Neural cell (in vitro differentiated cells): ENCODE measurements around the gene TSSC4. TPM values are rescaled to one million over a fixed set of nuclear protein-coding genes. Genes with fewer than 3 reads are reported as not detected.

Experiments used
- H2AFZ ChIP-seq: fragments of 200-600, 300-800 bp; sonication (generic), shearing (Covaris generic); 2 replicates; pipeline ENCODE4 v1.6.0; 2014; ENCODE audit warnings: low read depth, mild to moderate bottlenecking, antibody characterized with exemption, low read length, moderate library complexity
- H3F3A ChIP-seq: fragments of 200-600 bp; shearing (Covaris generic); 2 replicates; pipeline ENCODE4 v1.6.1; 2016; ENCODE audit warnings: mild to moderate bottlenecking, moderate library complexity, mixed read lengths, antibody characterized with exemption, low read length; ENCODE audit not compliant: insufficient read depth, poor library complexity, severe bottlenecking
- H3K27ac ChIP-seq: fragments of 200-600, 300-800 bp; sonication (generic), shearing (Covaris generic); 2 replicates; pipeline ENCODE4 v1.5.1; 2014; ENCODE audit warnings: mild to moderate bottlenecking, low read length, moderate library complexity
- H3K27me3 ChIP-seq: fragments of 300-800, 200-600 bp; sonication (generic), shearing (Covaris generic); 2 replicates; pipeline ENCODE4 v1.6.0; 2014; ENCODE audit warnings: mild to moderate bottlenecking, low read depth, low read length, moderate library complexity; ENCODE audit not compliant: insufficient read depth
- H3K36me3 ChIP-seq: fragments of 300-800, 200-600 bp; sonication (generic), shearing (Covaris generic); 2 replicates; pipeline ENCODE4 v1.5.1; 2014; ENCODE audit warnings: mild to moderate bottlenecking, antibody characterized with exemption, low read length, moderate library complexity; ENCODE audit not compliant: insufficient read depth
- H3K4me2 ChIP-seq: fragments of 300-800, 200-600 bp; sonication (generic), shearing (Covaris generic); 2 replicates; pipeline ENCODE4 v1.6.0; 2014; ENCODE audit warnings: mild to moderate bottlenecking, low read length
- H3K4me3 ChIP-seq: fragments of 300-800, 200-600 bp; sonication (generic), shearing (Covaris generic); 2 replicates; pipeline ENCODE4 v1.5.1; 2014; ENCODE audit warnings: mild to moderate bottlenecking, low read length, moderate library complexity
- H3K79me2 ChIP-seq: fragments of 200-600 bp; shearing (Covaris generic); replicated peaks from 2 replicates; pipeline ENCODE4 v1.6.0; 2014; ENCODE audit warnings: mild to moderate bottlenecking, low read length, moderate library complexity; ENCODE audit not compliant: insufficient read depth
- H3K9ac ChIP-seq: fragments of 300-800, 200-600 bp; sonication (generic), shearing (Covaris generic); 2 replicates; pipeline ENCODE4 v1.6.1; 2016; ENCODE audit warnings: mild to moderate bottlenecking, low read length, mixed read lengths
- H3K9me2 ChIP-seq: fragments of 200-600 bp; shearing (Covaris generic); 2 replicates; pipeline ENCODE4 v1.6.1; 2016; ENCODE audit warnings: mild to moderate bottlenecking, low read length, mixed read lengths; ENCODE audit not compliant: insufficient read depth
- H3K9me3 ChIP-seq: fragments of 200-600, 300-800 bp; sonication (generic), shearing (Covaris generic); 2 replicates; pipeline ENCODE4 v1.6.1; 2016; ENCODE audit warnings: mild to moderate bottlenecking, mixed run types, low read length, moderate library complexity, mixed read lengths
- H4K20me1 ChIP-seq: fragments of 200-600 bp; shearing (Covaris generic); 2 replicates; pipeline ENCODE4 v1.6.1; 2016; ENCODE audit warnings: mild to moderate bottlenecking, mixed run types; ENCODE audit not compliant: insufficient read depth
- EP300 ChIP-seq: fragments of 450-650 bp; conservative IDR thresholded peaks from 2 replicates; pipeline ENCODE4 v1.6.1; 2014; ENCODE audit warnings: antibody characterized with exemption, mild to moderate bottlenecking, moderate library complexity; ENCODE audit not compliant: poor library complexity, severe bottlenecking
- EZH2 ChIP-seq: fragments of 200-600, 300-800 bp; shearing (Covaris generic), sonication (generic); IDR thresholded peaks from 2 replicates; pipeline ENCODE4 v1.6.1; 2014; ENCODE audit warnings: antibody characterized with exemption, low read length, borderline replicate concordance, mild to moderate bottlenecking; ENCODE audit not compliant: insufficient read depth, poor library complexity, severe bottlenecking
- MXI1 ChIP-seq: fragments of 450-650 bp; conservative IDR thresholded peaks from 2 replicates; pipeline ENCODE4 v1.6.1; 2014; ENCODE audit warnings: antibody characterized with exemption, mild to moderate bottlenecking; ENCODE audit not compliant: poor library complexity, severe bottlenecking
- POLR2AphosphoS5 ChIP-seq: IDR thresholded peaks from 2 replicates; pipeline ENCODE4 v1.6.1; 2012
- RAD21 ChIP-seq: fragments of 450-650 bp; conservative IDR thresholded peaks from 2 replicates; pipeline ENCODE4 v1.6.1; 2014; ENCODE audit warnings: antibody characterized with exemption, mild to moderate bottlenecking, moderate library complexity
- SMC3 ChIP-seq: fragments of 450-650 bp; conservative IDR thresholded peaks from 2 replicates; pipeline ENCODE4 v1.6.1; 2014; ENCODE audit warnings: antibody characterized with exemption, mild to moderate bottlenecking, moderate library complexity; ENCODE audit not compliant: poor library complexity
- TAF1 ChIP-seq: IDR thresholded peaks from 2 replicates; pipeline ENCODE4 v1.6.1; 2012; ENCODE audit warnings: low read depth
- polyA plus RNA-seq: library from polyadenylated mRNA; depleted of rRNA; stranded (reverse); fragments of >200 nt; gene quantifications from 2 replicates; pipeline ENCODE4 v1.2.3, GENCODE V29; 2014
- TF ChIP-seq, protein P1 (sequence below): fragments of 450-650 bp; IDR thresholded peaks from 2 replicates; pipeline ENCODE4 v1.5.1; 2014; ENCODE audit warnings: antibody characterized with exemption, mild to moderate bottlenecking, moderate library complexity; ENCODE audit not compliant: poor library complexity, severe bottlenecking
- TF ChIP-seq, protein P2 (sequence below): IDR thresholded peaks from 2 replicates; pipeline ENCODE4 v1.6.1; 2012; ENCODE audit warnings: borderline replicate concordance

Gene TSSC4
- polyA plus RNA-seq, 1 donor from 2014 or later, result 54.3 TPM

DNA sequence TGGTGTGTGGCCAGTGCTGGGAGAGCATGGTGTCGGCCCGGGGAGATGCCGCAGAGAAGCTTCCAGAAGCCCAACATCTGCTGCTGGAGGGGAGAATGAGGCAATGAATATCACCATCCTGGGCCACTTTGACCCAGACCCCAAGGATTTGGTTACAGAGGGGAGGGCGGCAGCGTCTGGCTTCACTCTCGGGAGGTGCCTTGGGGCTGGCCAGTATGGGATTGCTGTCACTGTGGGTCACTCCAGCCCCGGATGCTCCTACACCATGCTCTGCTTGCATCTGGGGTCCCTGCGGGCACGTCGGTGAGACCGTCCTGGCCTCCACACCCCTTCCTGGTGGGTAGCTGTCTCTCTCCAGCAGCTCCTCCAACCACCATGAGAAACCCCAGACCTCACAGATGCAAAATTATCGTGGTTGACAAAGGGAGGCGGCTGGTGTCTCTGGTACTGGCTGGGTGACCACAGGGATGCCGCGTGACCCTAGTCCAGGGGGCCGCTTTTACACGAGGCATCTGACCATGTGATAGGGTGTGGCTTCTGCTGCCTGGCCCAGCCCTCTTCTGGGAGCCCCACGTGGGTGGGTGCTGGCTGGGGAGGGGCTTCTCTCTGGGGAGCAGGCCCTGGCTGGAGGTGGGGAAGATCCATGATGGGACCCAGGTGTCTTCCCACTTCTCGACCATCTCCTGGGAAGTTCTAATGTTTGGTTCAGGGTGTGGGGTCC lies 49.9 kb downstream of the TSSC4 start:
- Histone ChIP-seq H3K4me2 (no peak overlapping the region), H3F3A (no peaks in the 10 kb centered on the region), H2AFZ (no peak overlapping the region), H3K9me2 (no peaks in the 10 kb centered on the region), H3K9ac (no peak overlapping the region), H3K9me3 (no peaks in the 10 kb centered on the region), H3K27me3 (peaks cover 22% of the 10 kb centered on the region), H3K79me2 (no peaks in the 10 kb centered on the region), H3K36me3 (no peaks in the 10 kb centered on the region), H4K20me1 (no peaks in the 10 kb centered on the region), H3K27ac (no peak overlapping the region), H3K4me3 (no peak overlapping the region)
- TF ChIP-seq EP300 (no peak), MXI1 (no peak), RAD21 (no peak), POLR2AphosphoS5 (no peak), SMC3 (no peak), TAF1 (no peak), EZH2 (no peak)
- TF ChIP-seq, protein P1, sequence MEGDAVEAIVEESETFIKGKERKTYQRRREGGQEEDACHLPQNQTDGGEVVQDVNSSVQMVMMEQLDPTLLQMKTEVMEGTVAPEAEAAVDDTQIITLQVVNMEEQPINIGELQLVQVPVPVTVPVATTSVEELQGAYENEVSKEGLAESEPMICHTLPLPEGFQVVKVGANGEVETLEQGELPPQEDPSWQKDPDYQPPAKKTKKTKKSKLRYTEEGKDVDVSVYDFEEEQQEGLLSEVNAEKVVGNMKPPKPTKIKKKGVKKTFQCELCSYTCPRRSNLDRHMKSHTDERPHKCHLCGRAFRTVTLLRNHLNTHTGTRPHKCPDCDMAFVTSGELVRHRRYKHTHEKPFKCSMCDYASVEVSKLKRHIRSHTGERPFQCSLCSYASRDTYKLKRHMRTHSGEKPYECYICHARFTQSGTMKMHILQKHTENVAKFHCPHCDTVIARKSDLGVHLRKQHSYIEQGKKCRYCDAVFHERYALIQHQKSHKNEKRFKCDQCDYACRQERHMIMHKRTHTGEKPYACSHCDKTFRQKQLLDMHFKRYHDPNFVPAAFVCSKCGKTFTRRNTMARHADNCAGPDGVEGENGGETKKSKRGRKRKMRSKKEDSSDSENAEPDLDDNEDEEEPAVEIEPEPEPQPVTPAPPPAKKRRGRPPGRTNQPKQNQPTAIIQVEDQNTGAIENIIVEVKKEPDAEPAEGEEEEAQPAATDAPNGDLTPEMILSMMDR, result no peak
- TF ChIP-seq, protein P2, sequence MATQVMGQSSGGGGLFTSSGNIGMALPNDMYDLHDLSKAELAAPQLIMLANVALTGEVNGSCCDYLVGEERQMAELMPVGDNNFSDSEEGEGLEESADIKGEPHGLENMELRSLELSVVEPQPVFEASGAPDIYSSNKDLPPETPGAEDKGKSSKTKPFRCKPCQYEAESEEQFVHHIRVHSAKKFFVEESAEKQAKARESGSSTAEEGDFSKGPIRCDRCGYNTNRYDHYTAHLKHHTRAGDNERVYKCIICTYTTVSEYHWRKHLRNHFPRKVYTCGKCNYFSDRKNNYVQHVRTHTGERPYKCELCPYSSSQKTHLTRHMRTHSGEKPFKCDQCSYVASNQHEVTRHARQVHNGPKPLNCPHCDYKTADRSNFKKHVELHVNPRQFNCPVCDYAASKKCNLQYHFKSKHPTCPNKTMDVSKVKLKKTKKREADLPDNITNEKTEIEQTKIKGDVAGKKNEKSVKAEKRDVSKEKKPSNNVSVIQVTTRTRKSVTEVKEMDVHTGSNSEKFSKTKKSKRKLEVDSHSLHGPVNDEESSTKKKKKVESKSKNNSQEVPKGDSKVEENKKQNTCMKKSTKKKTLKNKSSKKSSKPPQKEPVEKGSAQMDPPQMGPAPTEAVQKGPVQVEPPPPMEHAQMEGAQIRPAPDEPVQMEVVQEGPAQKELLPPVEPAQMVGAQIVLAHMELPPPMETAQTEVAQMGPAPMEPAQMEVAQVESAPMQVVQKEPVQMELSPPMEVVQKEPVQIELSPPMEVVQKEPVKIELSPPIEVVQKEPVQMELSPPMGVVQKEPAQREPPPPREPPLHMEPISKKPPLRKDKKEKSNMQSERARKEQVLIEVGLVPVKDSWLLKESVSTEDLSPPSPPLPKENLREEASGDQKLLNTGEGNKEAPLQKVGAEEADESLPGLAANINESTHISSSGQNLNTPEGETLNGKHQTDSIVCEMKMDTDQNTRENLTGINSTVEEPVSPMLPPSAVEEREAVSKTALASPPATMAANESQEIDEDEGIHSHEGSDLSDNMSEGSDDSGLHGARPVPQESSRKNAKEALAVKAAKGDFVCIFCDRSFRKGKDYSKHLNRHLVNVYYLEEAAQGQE, result no peak

DNA sequence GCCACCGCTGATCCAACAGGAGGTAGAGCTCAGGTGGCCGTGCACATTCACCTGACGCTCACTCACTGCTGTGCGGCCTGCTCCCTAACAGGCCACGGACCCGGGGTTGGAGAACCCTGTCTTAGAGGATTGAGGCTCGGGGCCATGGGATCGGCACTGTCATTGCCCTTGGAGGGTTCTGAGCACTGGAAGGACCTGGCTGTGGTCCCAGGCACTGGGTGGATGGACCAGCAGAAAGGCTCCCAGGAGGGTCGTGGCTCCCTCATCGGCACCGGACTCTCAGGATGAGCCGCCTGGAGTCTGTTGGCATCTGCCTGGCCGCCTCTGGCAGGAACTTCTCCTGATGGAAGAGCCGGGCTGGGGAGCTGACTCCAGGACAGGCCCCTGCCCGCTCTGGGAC lies 50.8 kb downstream of the TSSC4 start:
- H3K27ac ChIP-seq, result no peak overlapping the region
- no peak overlapping the region for H3K4me2 ChIP-seq
- H3K9ac ChIP-seq, result no peak overlapping the region
- H3K4me3 ChIP-seq, result no peak overlapping the region
- no peak overlapping the region for H2AFZ ChIP-seq
- no peaks in the 10 kb centered on the region for H3K9me2 ChIP-seq
- no peaks in the 10 kb centered on the region for H4K20me1 ChIP-seq
- no peaks in the 10 kb centered on the region for H3K79me2 ChIP-seq
- no peaks in the 10 kb centered on the region for H3F3A ChIP-seq
- TF ChIP-seq POLR2AphosphoS5, result no peak
- TF ChIP-seq RAD21, result no peak
- TF ChIP-seq TAF1, result no peak
- TF ChIP-seq EZH2, result no peak
- TF ChIP-seq, protein P2, result no peak
- TF ChIP-seq EP300, result no peak
- TF ChIP-seq SMC3, result no peak
- TF ChIP-seq, protein P1, result no peak
- TF ChIP-seq MXI1, result no peak
- no peaks in the 10 kb centered on the region for H3K9me3 ChIP-seq
- H3K36me3 ChIP-seq, result no peaks in the 10 kb centered on the region
- H3K27me3 ChIP-seq, result peaks cover 13% of the 10 kb centered on the region
